ENCODE data around the gene CCDC50.

CCDC50 gene

DNA sequence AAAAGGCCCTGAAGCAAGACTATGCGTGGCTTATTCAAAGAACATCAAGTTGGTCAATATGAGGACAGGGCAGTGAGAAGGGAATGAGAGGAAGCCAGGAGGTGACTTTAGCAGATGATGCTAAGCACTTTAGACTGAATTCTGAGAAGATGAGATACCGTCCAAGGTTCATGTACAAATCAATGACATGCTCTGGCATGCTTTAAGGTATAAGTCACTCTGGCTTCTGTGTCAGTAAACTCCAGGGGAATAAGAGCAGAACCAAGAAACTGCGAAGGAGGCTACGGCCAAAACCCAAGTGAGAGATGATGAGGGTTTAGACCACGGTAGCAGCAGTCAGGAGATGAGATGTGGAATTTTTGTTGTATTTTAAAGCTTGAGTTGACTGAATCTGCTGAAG lies 8.9 kb upstream of the CCDC50 start:
- no peak for DNase-seq

DNA sequence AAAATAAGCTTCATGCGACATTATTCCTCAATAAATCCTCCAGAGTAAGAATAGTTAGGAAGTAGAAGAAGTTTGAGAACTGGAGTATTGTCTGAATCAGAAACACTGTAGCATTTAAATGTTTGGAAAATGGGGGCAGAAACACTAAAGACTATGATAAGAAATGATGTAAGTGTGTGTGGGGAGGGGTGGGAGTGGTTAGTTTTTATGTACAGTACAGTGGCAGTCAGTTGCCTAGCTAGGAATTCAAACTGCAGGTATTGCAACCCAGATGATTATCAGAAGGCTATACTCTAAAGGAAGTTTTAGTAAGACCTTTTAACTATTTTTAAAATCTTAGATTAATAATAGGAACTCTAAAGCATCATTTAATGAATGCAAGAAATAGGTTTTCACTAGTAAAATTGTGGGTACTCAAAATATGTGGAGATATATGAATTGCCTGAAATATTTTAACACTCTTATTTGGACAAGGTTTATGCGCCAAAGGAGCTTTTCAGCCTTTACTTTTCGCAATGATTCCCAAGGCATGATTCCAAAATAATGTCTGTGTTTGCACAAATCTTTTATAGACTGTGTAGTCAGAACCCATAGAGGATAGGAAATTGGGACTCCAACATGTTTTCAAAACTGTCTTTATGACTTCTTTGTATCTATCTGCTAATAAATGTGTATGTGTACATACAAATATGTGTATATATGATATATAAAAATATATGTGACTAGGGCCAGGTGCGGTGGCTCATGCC lies 8.0 kb upstream of the CCDC50 start:
- no peak for DNase-seq

DNA sequence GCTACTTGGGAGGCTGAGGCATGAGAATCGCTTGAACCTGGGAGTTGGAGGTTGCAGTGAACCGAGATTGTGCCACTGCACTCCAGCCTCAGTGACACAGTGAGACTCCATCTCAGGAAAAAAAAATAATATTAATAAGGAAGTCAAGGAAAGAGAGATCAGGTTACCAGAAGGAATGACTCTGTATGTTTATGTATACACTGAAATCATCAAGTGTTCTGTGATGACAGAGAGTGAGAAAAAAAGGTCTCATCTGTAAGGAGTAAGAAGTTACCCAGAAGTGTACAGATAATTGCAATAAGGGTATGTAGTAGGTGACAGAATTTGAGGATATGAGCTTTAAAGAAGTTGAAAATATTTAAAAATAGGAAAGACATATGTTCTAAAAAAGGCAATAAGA lies 4.3 kb upstream of the CCDC50 start:
- DNase-seq, result no peak

DNA sequence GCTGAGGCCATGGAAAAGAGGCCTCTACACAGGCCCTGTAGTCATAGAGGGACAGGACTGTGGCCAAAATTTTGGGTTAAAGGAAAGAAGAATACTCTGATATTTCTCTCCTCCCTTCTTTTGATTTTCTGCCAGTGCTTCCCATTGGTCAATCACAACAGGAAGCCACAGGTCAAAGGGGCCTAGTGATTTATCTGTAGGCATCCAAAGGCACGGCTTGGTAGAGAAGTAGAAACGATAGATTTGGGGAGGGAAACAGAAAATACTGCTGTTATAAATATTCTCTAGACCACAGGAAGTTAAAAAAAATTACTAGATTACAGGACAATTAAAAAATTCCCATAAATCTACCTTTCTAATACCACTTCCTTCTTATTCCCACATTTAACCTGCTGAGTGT lies 1.7 kb upstream of the CCDC50 start:
- DNase-seq, result no peak

- DNase-seq, result peak; percentile 26
These were observed 722 bp upstream of the CCDC50 start for GRCh38 chr3:191328383-191328961.

GRCh38 chr3:191329654-191330529 lies 698 bp downstream of the CCDC50 start, which contains the start of gene UTS2B:
UTS2B (minus strand) TSS chr3:191330526; CDS start chr3:191282189, 48,337 bp downstream.
- DNase-seq, result peak; percentile 34

DNA sequence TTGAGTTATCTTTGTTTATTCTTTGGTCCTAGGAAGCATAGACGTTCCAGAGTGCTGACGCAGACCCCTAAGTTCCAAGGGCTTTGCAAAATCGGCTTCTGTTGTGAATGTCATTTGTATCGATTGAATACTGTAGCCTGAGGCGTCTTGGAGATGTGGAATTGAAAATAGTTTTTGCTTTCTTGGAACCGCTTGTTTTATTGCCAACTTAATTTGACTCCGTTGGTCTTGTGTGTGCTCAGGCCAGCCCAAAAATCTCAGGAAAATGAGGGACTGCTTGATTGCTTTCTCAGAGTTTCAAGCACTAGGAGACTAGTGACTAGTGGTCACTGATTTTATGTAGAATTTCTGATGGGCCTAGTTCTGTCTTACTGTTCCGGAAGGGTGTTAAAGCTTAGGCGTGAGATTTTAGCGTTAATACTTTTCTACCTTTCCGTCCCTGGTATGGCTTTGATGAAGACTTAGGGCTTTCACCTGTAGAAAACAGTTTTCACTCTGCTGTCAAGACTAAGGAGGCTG lies 1.4 kb downstream of the CCDC50 start:
- DNase-seq, result no peak

- no peak for DNase-seq
These were observed 2.2 kb downstream of the CCDC50 start for GRCh38 chr3:191331388-191331787.

- no peak for DNase-seq
These were observed 4.2 kb downstream of the CCDC50 start for GRCh38 chr3:191333298-191333880.

DNA sequence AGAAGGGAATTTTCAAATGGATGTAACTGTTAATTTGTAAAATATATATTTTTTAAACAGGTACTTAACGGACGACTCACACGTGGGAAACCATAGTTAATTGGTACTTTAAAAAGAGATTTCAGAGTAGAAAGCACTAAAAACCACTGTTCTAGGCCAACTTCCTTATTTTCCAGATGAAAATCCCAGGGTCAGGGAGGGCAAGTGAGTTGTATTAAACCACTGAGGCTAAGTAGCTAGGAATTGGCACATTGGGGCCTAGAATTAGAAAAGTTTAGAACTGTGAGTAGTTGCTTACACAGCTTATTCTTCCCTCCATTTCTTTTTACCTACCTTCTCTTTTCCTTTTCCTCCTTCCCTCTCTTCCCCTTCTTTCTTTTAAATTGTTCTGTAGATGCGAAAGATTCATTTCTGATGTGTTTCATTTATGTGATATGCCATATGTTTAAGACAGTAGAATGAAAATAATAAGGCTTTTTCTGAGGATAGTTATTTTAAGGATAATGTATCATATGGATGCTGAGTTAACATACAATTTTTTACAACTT lies 5.2 kb downstream of the CCDC50 start:
- DNase-seq, result no peak

- DNase-seq, result no peak
These were observed 7.6 kb downstream of the CCDC50 start for GRCh38 chr3:191336833-191337232.

GRCh38 chr3:191338177-191338488 lies 8.9 kb downstream of the CCDC50 start:
- DNase-seq, result no peak

- DNase-seq, result no peak
These were observed 10.2 kb downstream of the CCDC50 start for GRCh38 chr3:191339316-191339917.

DNA sequence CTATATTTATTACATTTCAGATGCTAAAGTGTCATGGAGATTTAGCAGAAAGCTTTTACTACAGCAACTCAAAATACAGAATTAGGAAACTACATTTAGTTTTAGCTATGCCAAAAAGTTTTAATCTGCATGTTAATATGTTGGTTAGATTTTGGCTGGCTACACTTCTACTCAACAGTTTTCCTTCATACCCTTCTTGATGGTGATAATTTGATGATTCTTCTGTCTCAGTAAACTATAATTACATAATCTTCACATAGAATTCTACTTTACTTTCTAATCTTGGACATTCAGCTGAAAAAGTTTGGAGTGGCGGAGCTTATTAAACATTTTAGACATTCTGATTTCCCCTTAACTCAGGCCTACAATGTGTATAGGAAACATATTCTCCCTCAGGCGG lies 11.2 kb downstream of the CCDC50 start:
- DNase-seq, result no peak

GRCh38 chr3:191340966-191341365 lies 11.8 kb downstream of the CCDC50 start:
- DNase-seq, result no peak

DNA sequence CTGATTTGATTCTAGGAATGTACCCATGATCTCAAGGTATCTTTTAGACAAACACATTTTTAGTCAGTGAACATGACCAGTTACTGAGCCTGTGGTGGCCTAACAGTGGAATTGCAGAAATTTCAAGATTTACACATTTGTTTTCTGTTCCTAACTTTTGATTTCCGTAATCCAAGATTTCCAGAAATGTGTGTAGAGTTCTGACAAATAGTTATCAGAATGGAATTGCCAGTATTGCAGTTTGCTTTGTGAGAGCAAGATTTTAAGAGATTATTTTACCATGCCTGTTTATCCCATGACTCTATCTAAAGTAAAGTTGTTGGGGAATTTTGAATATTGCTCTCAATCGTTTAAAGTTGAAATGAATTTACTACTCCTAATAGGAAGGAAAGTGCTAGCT lies 12.8 kb downstream of the CCDC50 start:
- DNase-seq, result no peak

GRCh38 chr3:191342411-191342810 lies 13.2 kb downstream of the CCDC50 start:
- no peak for DNase-seq

DNA sequence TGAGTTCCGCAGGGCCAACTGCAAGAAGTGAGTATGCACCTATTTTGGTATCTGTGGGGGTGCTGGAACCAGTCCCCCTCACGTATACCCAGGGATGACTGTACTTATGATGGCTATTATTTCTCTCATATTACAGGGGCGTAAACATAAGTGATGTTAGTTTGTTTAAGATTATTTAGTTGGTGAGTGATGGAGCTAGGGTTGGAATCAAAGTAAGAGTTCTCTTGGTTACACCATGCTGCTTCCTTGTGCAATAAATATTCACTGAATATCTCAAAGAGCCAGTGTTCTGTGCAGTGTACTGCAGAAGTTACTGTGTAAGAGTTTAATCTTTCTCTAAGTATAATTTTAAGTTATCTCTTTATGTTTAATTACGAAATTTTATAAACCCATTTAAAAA lies 13.9 kb downstream of the CCDC50 start:
- no peak for DNase-seq

GRCh38 chr3:191343913-191344312 lies 14.7 kb downstream of the CCDC50 start:
- no peak for DNase-seq

GRCh38 chr3:191345334-191345733 lies 16.1 kb downstream of the CCDC50 start:
- peak; percentile 20 for DNase-seq

GRCh38 chr3:191347228-191347627 lies 18.0 kb downstream of the CCDC50 start:
- DNase-seq, result no peak

DNA sequence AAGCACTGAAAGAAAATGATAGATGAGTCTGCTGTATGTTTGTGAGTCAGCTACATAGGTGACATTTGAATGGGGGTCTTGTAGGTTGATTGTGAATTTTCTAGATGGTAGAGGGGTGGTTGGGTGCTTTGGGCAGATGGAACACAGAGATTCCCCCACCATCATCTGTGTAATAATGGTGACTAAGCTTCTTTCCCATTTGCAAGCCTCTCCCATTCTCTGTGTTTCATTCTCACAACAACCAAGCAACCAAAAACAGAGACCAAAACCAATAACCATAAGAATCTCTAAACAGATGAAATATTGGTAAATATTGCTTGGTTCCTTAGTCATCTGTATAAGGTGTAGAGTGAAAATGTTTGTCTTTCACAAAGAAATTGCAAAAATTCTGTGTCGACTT lies 18.9 kb downstream of the CCDC50 start:
- DNase-seq, result no peak
